ENCODE measurements around the gene BDH1. TPM values are rescaled to one million over a fixed set of nuclear protein-coding genes. Genes with fewer than 3 reads are reported as not detected.

The BDH1 gene
- polyA plus RNA-seq, 1 of the 3 experiments (the other 2 are of a cell fraction) = 19.8 TPM

DNA sequence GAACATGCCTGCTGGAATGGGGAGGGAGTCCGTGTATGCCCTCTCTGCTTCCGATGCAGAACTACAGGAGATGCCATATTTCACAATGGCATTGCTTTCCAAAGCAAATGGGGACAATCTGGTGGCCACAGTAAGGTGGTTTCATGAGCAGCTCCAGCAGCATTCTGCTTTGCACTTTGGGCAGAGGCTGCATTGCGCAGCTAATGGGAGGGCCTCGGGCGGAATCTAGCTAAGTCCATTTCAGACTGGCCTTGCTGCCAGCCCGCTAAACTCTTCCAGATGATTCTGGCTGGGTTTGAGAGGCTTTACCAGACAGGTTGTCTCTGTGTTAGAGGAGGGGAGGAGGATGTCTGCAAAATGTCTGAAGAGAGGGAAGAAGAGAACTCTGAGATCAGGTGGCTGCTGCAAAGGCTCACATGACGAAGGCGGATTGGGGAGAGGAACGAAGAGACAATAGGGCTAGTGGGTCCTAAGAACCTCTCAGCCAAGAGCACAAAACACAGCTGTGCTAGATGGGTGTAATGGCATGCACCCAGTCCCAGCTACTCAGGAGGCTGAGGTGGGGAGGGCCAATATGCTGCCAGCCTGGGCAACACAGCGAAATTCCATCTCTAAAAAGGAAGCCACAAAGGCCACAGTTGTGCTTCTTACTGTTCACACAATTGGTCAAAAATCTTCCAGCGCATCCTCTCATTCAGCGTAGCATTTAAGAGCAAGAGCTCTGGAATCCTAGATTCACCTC lies 63.7 kb downstream of the BDH1 start:
- H4K20me1 ChIP-seq (ENCODE audit: insufficient read depth) = no peaks in the 10 kb centered on the region; the same call in 1 of the 2 replicates
- H3K9ac ChIP-seq = no peak overlapping the region
- H3K79me2 ChIP-seq (ENCODE audit: insufficient read depth) = no peaks in the 10 kb centered on the region
- H3K9me2 ChIP-seq = no peaks in the 10 kb centered on the region
- ChIA-PET CTCF (interaction anchor here (0.9 to 4.8 kb wide), 7 partner anchors 9 to 235 kb away, joined by 3 to 26 read pairs (median 6); no protein-coding TSS in a partner anchor), POLR2A (interaction anchor here (1.5 to 2.2 kb wide), 2 partner anchors 25 to 194 kb away, joined by 3 to 9 read pairs; no protein-coding TSS in a partner anchor)
- H3K4me3 ChIP-seq (ENCODE audit: low read depth in 2 of 2, low read length in 1 of 2) = no peak overlapping the region
- no peaks in the 10 kb centered on the region for H3K27me3 ChIP-seq (ENCODE audit: insufficient read depth)
- no peak overlapping the region for H3K4me2 ChIP-seq
- peak overlapping the region in 1 of 2 experiments; percentile 92; a peak in 2 of 4 replicates for H3K27ac ChIP-seq (ENCODE audit: low read depth in 2 of 2, low read length in 1 of 2)
- peak; percentile 14; the same call in 1 of the 2 replicates for TF ChIP-seq SMC3 (IDR thresholded peaks at IDR 0.05; ENCODE audit: low read depth, low read length)
- peak; percentile 78 for TF ChIP-seq CHD2 (IDR thresholded peaks at IDR 0.05; ENCODE audit: low read length, partially characterized antibody)
- TF ChIP-seq GATA2 (CRISPR knock-in tag; IDR thresholded peaks at IDR 0.05) = peak; percentile 48
- TF ChIP-seq RCOR1 (IDR thresholded peaks at IDR 0.05; ENCODE audit: low read length) = peak; percentile 83
- TF ChIP-seq TEAD4 (IDR thresholded peaks at IDR 0.05; ENCODE audit: borderline replicate concordance, insufficient read depth) = no peak
- TF ChIP-seq FOXM1 (IDR thresholded peaks at IDR 0.05; ENCODE audit: low read depth) = no peak
- TF ChIP-seq RAD21 (IDR thresholded peaks at IDR 0.05; ENCODE audit: low read length) = peak; percentile 28
- peak in 1 of 2 experiments; percentile 89; a peak in 2 of 4 replicates for TF ChIP-seq EP300 (IDR thresholded peaks at IDR 0.05; ENCODE audit: borderline replicate concordance in 1 of 2, low read depth in 1 of 2, low read length in 1 of 2)
- 0 out of 2 replicates have a peak, but pooled peaks have one; percentile 61 for TF ChIP-seq FOXJ3 (CRISPR knock-in tag; IDR thresholded peaks at IDR 0.05)
- DNase-seq = peak; percentile 80
- 84% methylated on average over 6 of the region's 12 CpGs for WGBS (ENCODE audit: low lambda C conversion rate)
- no peak overlapping the region for H2AFZ ChIP-seq (ENCODE audit: low read depth)
- no peaks in the 10 kb centered on the region for H3K36me3 ChIP-seq (replicated peaks in 1 of 2; ENCODE audit: control insufficient read depth in 1 of 2, insufficient read depth in 2 of 2, low read length in 1 of 2)
- no peaks in the 10 kb centered on the region for H3K9me3 ChIP-seq
- H3F3A ChIP-seq (replicated peaks; ENCODE audit: insufficient read depth) = peaks cover 20% of the 10 kb centered on the region
- H3K4me1 ChIP-seq (ENCODE audit: control insufficient read depth in 1 of 2, insufficient read depth in 2 of 2, low read depth in 1 of 2, low read length in 1 of 2) = peaks cover 36 to 60% of the 10 kb centered on the region in 2 experiments

- H2AFZ ChIP-seq (ENCODE audit: low read depth) = no peak overlapping the region
- H3K4me2 ChIP-seq = no peak overlapping the region
- ChIA-PET POLR2A (interaction anchor here (1.5 to 2.2 kb wide), 2 partner anchors 24 to 194 kb away, joined by 3 to 9 read pairs; no protein-coding TSS in a partner anchor), CTCF (interaction anchor here (0.8 to 4.8 kb wide), 6 partner anchors 9 to 234 kb away, joined by 4 to 26 read pairs (median 6); no protein-coding TSS in a partner anchor)
- H3K9me2 ChIP-seq = no peaks in the 10 kb centered on the region
- H3K4me3 ChIP-seq (ENCODE audit: low read depth in 2 of 2, low read length in 1 of 2) = no peak overlapping the region
- H3K9ac ChIP-seq = no peak overlapping the region
- H3K27me3 ChIP-seq (ENCODE audit: insufficient read depth) = no peaks in the 10 kb centered on the region
- peaks cover 20% of the 10 kb centered on the region for H3F3A ChIP-seq (replicated peaks; ENCODE audit: insufficient read depth)
- no peaks in the 10 kb centered on the region; the same call in 1 of the 2 replicates for H4K20me1 ChIP-seq (ENCODE audit: insufficient read depth)
- H3K4me1 ChIP-seq (ENCODE audit: control insufficient read depth in 1 of 2, insufficient read depth in 2 of 2, low read depth in 1 of 2, low read length in 1 of 2) = peaks cover 40 to 62% of the 10 kb centered on the region in 2 experiments
- 86% methylated on average over 5 of the region's 7 CpGs for WGBS (ENCODE audit: low lambda C conversion rate)
- no peak for DNase-seq
- peak overlapping the region in 1 of 2 experiments; percentile 92; a peak in 2 of 4 replicates for H3K27ac ChIP-seq (ENCODE audit: low read depth in 2 of 2, low read length in 1 of 2)
- no peaks in the 10 kb centered on the region for H3K79me2 ChIP-seq (ENCODE audit: insufficient read depth)
- H3K36me3 ChIP-seq (replicated peaks in 1 of 2; ENCODE audit: control insufficient read depth in 1 of 2, insufficient read depth in 2 of 2, low read length in 1 of 2) = no peaks in the 10 kb centered on the region
- H3K9me3 ChIP-seq = no peaks in the 10 kb centered on the region
- TF ChIP-seq SMC3 (IDR thresholded peaks at IDR 0.05; ENCODE audit: low read depth, low read length) (no peak), USF2 (IDR thresholded peaks at IDR 0.05; ENCODE audit: borderline replicate concordance, low read depth, low read length) (no peak), RFX5 (IDR thresholded peaks at IDR 0.05; ENCODE audit: low read length) (no peak), TCF12 (IDR thresholded peaks at IDR 0.05) (no peak), SIN3A (IDR thresholded peaks at IDR 0.05; ENCODE audit: borderline replicate concordance, low read depth, low read length) (no peak), NRF1 (IDR thresholded peaks at IDR 0.05; ENCODE audit: low read depth, low read length) (no peak), NFIC (IDR thresholded peaks at IDR 0.05; ENCODE audit: borderline replicate concordance) (no peak), MEF2A (IDR thresholded peaks at IDR 0.05; ENCODE audit: borderline replicate concordance, low read depth) (no peak), RCOR1 (IDR thresholded peaks at IDR 0.05; ENCODE audit: low read length) (no peak), ZBTB33 (IDR thresholded peaks at IDR 0.05; ENCODE audit: borderline replicate concordance, low read depth) (no peak), CTCF (IDR thresholded peaks at IDR 0.05) (no peak)
- TF ChIP-seq, protein P1, sequence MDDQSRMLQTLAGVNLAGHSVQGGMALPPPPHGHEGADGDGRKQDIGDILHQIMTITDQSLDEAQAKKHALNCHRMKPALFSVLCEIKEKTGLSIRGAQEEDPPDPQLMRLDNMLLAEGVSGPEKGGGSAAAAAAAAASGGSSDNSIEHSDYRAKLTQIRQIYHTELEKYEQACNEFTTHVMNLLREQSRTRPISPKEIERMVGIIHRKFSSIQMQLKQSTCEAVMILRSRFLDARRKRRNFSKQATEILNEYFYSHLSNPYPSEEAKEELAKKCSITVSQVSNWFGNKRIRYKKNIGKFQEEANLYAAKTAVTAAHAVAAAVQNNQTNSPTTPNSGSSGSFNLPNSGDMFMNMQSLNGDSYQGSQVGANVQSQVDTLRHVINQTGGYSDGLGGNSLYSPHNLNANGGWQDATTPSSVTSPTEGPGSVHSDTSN (IDR thresholded peaks at IDR 0.05) = no peak
- TF ChIP-seq, protein P2, sequence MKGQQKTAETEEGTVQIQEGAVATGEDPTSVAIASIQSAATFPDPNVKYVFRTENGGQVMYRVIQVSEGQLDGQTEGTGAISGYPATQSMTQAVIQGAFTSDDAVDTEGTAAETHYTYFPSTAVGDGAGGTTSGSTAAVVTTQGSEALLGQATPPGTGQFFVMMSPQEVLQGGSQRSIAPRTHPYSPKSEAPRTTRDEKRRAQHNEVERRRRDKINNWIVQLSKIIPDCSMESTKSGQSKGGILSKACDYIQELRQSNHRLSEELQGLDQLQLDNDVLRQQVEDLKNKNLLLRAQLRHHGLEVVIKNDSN (IDR thresholded peaks at IDR 0.05; ENCODE audit: borderline replicate concordance, low read depth) = no peak
Observed at GRCh38 chr3:197491478-197491877, 64.3 kb downstream of the BDH1 start.

All from SK-N-SH (cell line).